Stimulated activated naive B cell treated with anti-CD40 and anti-IgM and Interleukin-4, amounts not matched to agents 10 μg/mL and 1 μg/mL and 100 μg/mL, for 72 hours (primary cell): ENCODE data around the gene SHKBP1.
"Not testable (repeated sequence)": the region's sequence is repeated elsewhere in the genome, so short reads cannot be mapped to it uniquely, and the experiment has no call there.

Experiments used
- ATAC-seq, 2 donors: fragments of 150-1000 bp; cut with Tn5 transposase; replicated peaks; 2 replicates each; pipeline ENCODE4 v1.10.0; 2021; ENCODE audit warnings: moderate library complexity in 1 of 2
- DNase-seq: peaks from one replicate; pipeline ENCODE4 v3.0.0; 2021
- H3K27ac Mint-ChIP-seq: one replicate; pipeline ENCODE4 v1.8.0; 2022; ENCODE audit warnings: mild to moderate bottlenecking, mixed read lengths
- H3K27me3 Mint-ChIP-seq, 2 donors: one replicate each; pipeline ENCODE4 v1.8.0; 2022; ENCODE audit warnings: mixed read lengths in 2 of 2
- H3K36me3 Mint-ChIP-seq, 2 donors: one replicate each; pipeline ENCODE4 v1.8.0; 2022; ENCODE audit warnings: mixed read lengths in 2 of 2, mild to moderate bottlenecking in 1 of 2
- H3K4me1 Mint-ChIP-seq, 2 donors: one replicate each; pipeline ENCODE4 v1.8.0; 2022; ENCODE audit warnings: mixed read lengths in 2 of 2, mild to moderate bottlenecking in 1 of 2
- H3K4me3 Mint-ChIP-seq, 2 donors: one replicate each; pipeline ENCODE4 v1.8.0; 2022; ENCODE audit warnings: mild to moderate bottlenecking in 2 of 2, mixed read lengths in 2 of 2, moderate library complexity in 1 of 2
- H3K9me3 Mint-ChIP-seq, 2 donors: one replicate each; pipeline ENCODE4 v1.8.0; 2022; ENCODE audit warnings: mixed read lengths in 2 of 2, mild to moderate bottlenecking in 1 of 2

Gene SHKBP1

GRCh38 chr19:40576585-40577451 lies at the start of gene SHKBP1:
SHKBP1 (plus strand) TSS chr19:40576873; CDS start chr19:40576900, 27 bp downstream.
- Mint-ChIP-seq H3K36me3 (peaks cover 24 to 28% of the 10 kb centered on the region in 2 donors), H3K27me3 (no peaks in the 10 kb centered on the region), H3K27ac (peak within 1 kb of the TSS; percentile 94), H3K4me3 (peak within 1 kb of the TSS; percentile 81 to 89), H3K9me3 (no peaks in the 10 kb centered on the region), H3K4me1 (peaks cover 16 to 41% of the 10 kb centered on the region in 2 donors)
- ATAC-seq (peak; percentile 96 to 98), DNase-seq (peak; percentile 94)

GRCh38 chr19:40528078-40528477 lies 48.6 kb upstream of the SHKBP1 start:
- no peak for DNase-seq
- peaks cover 11 to 25% of the 10 kb centered on the region in 2 donors for H3K4me1 Mint-ChIP-seq
- H3K4me3 Mint-ChIP-seq = peak overlapping the region in 1 of 2 donors; percentile 5
- H3K36me3 Mint-ChIP-seq = no peaks in the 10 kb centered on the region
- no peaks in the 10 kb centered on the region for H3K9me3 Mint-ChIP-seq
- H3K27ac Mint-ChIP-seq = peak overlapping the region; percentile 79
- peaks cover 42 to 60% of the 10 kb centered on the region in 2 donors for H3K27me3 Mint-ChIP-seq
- no peak for ATAC-seq

- peaks cover 11 to 25% of the 10 kb centered on the region in 2 donors for H3K4me1 Mint-ChIP-seq
- peak overlapping the region in 1 of 2 donors; percentile 5 for H3K4me3 Mint-ChIP-seq
- no peak for ATAC-seq
- peaks cover 45 to 61% of the 10 kb centered on the region in 2 donors for H3K27me3 Mint-ChIP-seq
- H3K36me3 Mint-ChIP-seq = no peaks in the 10 kb centered on the region
- H3K27ac Mint-ChIP-seq = peak overlapping the region; percentile 79
- H3K9me3 Mint-ChIP-seq = peaks cover 0 to 2% of the 10 kb centered on the region in 2 donors
- DNase-seq = no peak
Observed at GRCh38 chr19:40528533-40529092, 48.1 kb upstream of the SHKBP1 start.

GRCh38 chr19:40529093-40529954 lies 47.3 kb upstream of the SHKBP1 start:
- Mint-ChIP-seq H3K36me3 (no peaks in the 10 kb centered on the region), H3K9me3 (peaks cover 0 to 3% of the 10 kb centered on the region in 2 donors), H3K27ac (peak overlapping the region; percentile 32), H3K4me1 (peaks cover 11 to 25% of the 10 kb centered on the region in 2 donors), H3K27me3 (peaks cover 48 to 68% of the 10 kb centered on the region in 2 donors), H3K4me3 (peak overlapping the region; percentile 73 to 79)
- ATAC-seq (peak; percentile 82 to 83), DNase-seq (peak; percentile 81)

- peaks cover 0 to 3% of the 10 kb centered on the region in 2 donors for H3K9me3 Mint-ChIP-seq
- H3K4me3 Mint-ChIP-seq = peak overlapping the region; percentile 73 to 79
Observed at GRCh38 chr19:40530091-40530901, 46.4 kb upstream of the SHKBP1 start.

GRCh38 chr19:40533508-40533907 lies 43.2 kb upstream of the SHKBP1 start:
- Mint-ChIP-seq H3K9me3 (peaks cover 0 to 3% of the 10 kb centered on the region in 2 donors), H3K27ac (no peak overlapping the region), H3K4me1 (peaks cover 11 to 25% of the 10 kb centered on the region in 2 donors), H3K4me3 (no peak overlapping the region), H3K27me3 (peaks cover 39 to 61% of the 10 kb centered on the region in 2 donors), H3K36me3 (no peaks in the 10 kb centered on the region)
- ATAC-seq = no peak
- no peak for DNase-seq

More at GRCh38 chr19:40530091-40530901, 46.4 kb upstream of the SHKBP1 start:
- peaks cover 42 to 68% of the 10 kb centered on the region in 2 donors for H3K27me3 Mint-ChIP-seq
- DNase-seq = no peak
- H3K4me1 Mint-ChIP-seq = peaks cover 11 to 25% of the 10 kb centered on the region in 2 donors
- H3K27ac Mint-ChIP-seq = no peak overlapping the region
- no peak for ATAC-seq
- H3K36me3 Mint-ChIP-seq = no peaks in the 10 kb centered on the region

- ATAC-seq (no peak), DNase-seq (no peak)
- Mint-ChIP-seq H3K4me3 (no peak overlapping the region), H3K27ac (no peak overlapping the region), H3K27me3 (peaks cover 37 to 57% of the 10 kb centered on the region in 2 donors), H3K36me3 (no peaks in the 10 kb centered on the region), H3K4me1 (peaks cover 11 to 20% of the 10 kb centered on the region in 2 donors), H3K9me3 (peaks cover 0 to 3% of the 10 kb centered on the region in 2 donors)
Observed at GRCh38 chr19:40534148-40534547, 42.5 kb upstream of the SHKBP1 start.

- Mint-ChIP-seq H3K4me3 (no peak overlapping the region), H3K36me3 (no peaks in the 10 kb centered on the region), H3K4me1 (peaks cover 2 to 10% of the 10 kb centered on the region in 2 donors), H3K27ac (no peak overlapping the region), H3K9me3 (no peaks in the 10 kb centered on the region), H3K27me3 (peaks cover 22 to 33% of the 10 kb centered on the region in 2 donors)
- ATAC-seq = no peak
- no peak for DNase-seq
Observed at GRCh38 chr19:40539070-40539469, 37.6 kb upstream of the SHKBP1 start.

- Mint-ChIP-seq H3K9me3 (no peaks in the 10 kb centered on the region), H3K4me1 (peaks cover 2 to 10% of the 10 kb centered on the region in 2 donors), H3K4me3 (no peak overlapping the region), H3K27ac (no peak overlapping the region), H3K27me3 (peaks cover 16 to 29% of the 10 kb centered on the region in 2 donors), H3K36me3 (no peaks in the 10 kb centered on the region)
- ATAC-seq (no peak), DNase-seq (no peak)
Observed at GRCh38 chr19:40542202-40542859, 34.3 kb upstream of the SHKBP1 start.

- no peak overlapping the region for H3K4me3 Mint-ChIP-seq
- H3K27ac Mint-ChIP-seq = no peak overlapping the region
- no peaks in the 10 kb centered on the region for H3K9me3 Mint-ChIP-seq
- H3K27me3 Mint-ChIP-seq = peaks cover 20 to 28% of the 10 kb centered on the region in 2 donors
- ATAC-seq (no peak), DNase-seq (no peak)
- H3K36me3 Mint-ChIP-seq = no peaks in the 10 kb centered on the region
- H3K4me1 Mint-ChIP-seq = peaks cover 2 to 10% of the 10 kb centered on the region in 2 donors
Observed at GRCh38 chr19:40543029-40543597, 33.6 kb upstream of the SHKBP1 start.

- not testable (repeated sequence) for H3K4me3 Mint-ChIP-seq, ATAC-seq, DNase-seq, H3K36me3 Mint-ChIP-seq, H3K9me3 Mint-ChIP-seq, H3K27ac Mint-ChIP-seq
- H3K4me1 Mint-ChIP-seq = peaks cover 9 to 18% of the 10 kb centered on the region in 2 donors
- H3K27me3 Mint-ChIP-seq = peaks cover 43 to 45% of the 10 kb centered on the region in 2 donors
Observed at GRCh38 chr19:40546153-40546841, 30.4 kb upstream of the SHKBP1 start.

- ATAC-seq, DNase-seq, H3K36me3 Mint-ChIP-seq, H3K9me3 Mint-ChIP-seq, H3K4me3 Mint-ChIP-seq, H3K27ac Mint-ChIP-seq: not testable (repeated sequence)
- H3K27me3 Mint-ChIP-seq = peaks cover 41 to 47% of the 10 kb centered on the region in 2 donors
- peaks cover 7 to 15% of the 10 kb centered on the region in 2 donors for H3K4me1 Mint-ChIP-seq
Observed at GRCh38 chr19:40547190-40547589, 29.5 kb upstream of the SHKBP1 start.
